SH-SY5Y (cell line): ENCODE measurements around the gene PLAC9.

ENCODE experiments used
- GATA2 ChIP-seq: IDR thresholded peaks from 2 replicates; pipeline ENCODE4 v1.6.1; 2011; ENCODE audit warnings: mild to moderate bottlenecking, low read depth, low read length
- GATA3 ChIP-seq: IDR thresholded peaks from 2 replicates; pipeline ENCODE4 v1.6.1; 2011; ENCODE audit warnings: low read depth, mild to moderate bottlenecking, low read length, moderate library complexity

DNA sequence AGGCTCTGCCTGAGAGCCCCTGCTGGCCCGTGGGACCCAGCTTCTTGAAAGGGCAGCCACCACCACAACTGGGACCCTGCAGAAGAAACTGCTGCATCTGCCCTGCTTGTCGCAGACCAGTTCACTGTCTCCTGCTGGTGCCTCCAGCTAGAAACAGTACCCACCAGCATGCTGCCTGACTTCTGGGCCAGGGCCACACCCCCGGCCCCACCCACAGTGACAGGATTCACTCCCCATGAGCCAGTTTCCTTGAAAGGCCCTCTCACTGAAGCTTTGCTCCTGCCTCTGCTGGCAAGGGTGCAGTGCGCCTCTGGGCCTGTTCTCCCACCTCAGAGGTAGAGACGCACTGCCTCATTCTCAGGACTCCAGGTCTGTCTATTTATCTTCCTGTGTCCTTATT is 40.4 kb downstream of the PLAC9 start:
- TF ChIP-seq GATA2 (no peak), GATA3 (no peak)
